HL-60/S4 (cell line): ENCODE results near the gene BDKRB2.
"Not testable (repeated sequence)": the region's sequence is repeated elsewhere in the genome, so short reads cannot be mapped to it uniquely, and the experiment has no call there.

Source experiments
- in situ Hi-C: fragments of 300-500 bp; cut with MboI; formaldehyde crosslinking; loops from 2 replicates; pipeline ENCODE4 v1.14.3; 2022; ENCODE audit warnings: low sequenced_read_pairs

BDKRB2 gene

DNA sequence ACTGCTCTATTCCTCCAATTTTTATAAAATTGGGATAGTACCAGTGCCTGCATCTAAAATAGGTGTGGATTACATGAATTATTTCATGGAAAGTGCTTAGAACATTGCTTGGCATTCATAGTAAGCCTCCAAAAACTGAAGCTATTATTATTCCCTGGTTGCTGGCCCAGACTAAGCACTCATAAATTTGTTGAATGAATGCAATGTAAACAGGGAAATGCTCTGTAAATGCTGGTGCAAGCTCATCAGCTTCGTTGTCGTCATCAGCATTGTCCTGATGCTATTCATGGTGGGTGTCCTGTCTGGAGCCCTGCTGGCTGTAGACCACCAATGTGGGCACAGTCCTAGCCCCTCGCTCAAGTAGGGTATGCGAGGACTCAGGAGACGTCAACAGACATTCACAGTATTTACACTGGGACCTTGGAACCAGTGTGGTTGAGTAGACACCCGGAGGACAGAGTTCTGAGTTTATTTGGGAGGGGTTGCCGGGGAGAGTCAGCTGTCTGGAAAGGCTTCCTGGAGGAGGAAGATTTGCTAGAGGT lies 16.5 kb downstream of the BDKRB2 start:
- in situ Hi-C loops: no loop called here

- in situ Hi-C loops: no loop called here
Measured at GRCh38 chr14:96221841-96222240, 17.2 kb downstream of the BDKRB2 start.

DNA sequence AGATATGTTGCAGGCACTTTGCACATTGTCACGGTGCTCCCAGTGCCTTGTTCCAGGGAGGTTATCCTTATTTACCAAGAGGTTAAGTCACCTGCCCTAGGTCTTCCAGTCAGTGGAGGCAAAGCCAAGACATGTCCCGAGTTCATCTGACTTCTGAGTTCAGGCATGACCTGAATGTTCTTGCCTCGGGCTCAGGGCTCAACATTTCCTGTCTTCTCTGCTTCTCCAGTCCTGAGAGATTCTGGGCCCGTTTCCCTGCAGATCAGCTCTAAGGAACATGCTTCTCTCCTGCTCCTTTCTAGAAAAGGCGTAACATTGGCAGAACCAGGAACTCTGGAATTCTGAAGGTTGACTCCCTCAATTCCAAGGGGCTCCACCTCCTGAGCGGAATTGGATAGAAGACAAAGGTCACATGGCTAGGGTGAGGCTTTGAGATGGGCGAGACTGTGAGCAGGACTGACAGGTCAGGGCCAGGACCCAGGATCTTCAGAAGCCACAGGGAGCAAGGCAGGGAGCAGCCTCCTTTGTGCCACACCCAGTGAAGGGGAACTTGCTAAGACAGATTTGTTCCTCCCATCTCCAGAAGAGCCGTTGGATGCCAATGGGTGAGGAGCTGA lies 19.9 kb downstream of the BDKRB2 start:
- in situ Hi-C loops: no loop called here

- in situ Hi-C loops: no loop called here
Measured at GRCh38 chr14:96225213-96225612, 20.6 kb downstream of the BDKRB2 start.

GRCh38 chr14:96225745-96226151 lies 21.1 kb downstream of the BDKRB2 start:
- in situ Hi-C loops: no loop called here

- in situ Hi-C loops: no loop called here
Measured at GRCh38 chr14:96227428-96227827, 22.8 kb downstream of the BDKRB2 start.

- in situ Hi-C loops: no loop called here
Measured at GRCh38 chr14:96229315-96229714, 24.7 kb downstream of the BDKRB2 start.

DNA sequence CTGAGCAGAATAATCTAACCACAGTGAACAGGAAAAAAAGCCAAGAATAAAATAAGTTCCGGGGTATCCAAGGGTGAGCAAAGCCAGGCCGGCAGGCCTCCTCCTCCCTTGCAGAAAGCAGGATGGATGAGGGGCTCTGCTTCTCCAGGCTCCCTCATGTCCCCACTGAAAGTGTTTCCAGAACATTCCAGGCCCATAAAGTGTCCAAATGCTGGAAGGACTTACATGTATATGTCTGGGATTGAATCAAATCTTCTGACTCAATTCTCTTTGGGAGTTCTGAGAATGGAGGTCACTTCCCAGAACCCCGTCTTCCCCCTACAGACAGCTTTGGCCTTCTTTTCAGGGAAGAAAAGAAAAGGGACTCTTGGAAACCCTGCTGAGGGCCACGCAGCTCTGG lies 26.4 kb downstream of the BDKRB2 start:
- in situ Hi-C loops: no loop called here

DNA sequence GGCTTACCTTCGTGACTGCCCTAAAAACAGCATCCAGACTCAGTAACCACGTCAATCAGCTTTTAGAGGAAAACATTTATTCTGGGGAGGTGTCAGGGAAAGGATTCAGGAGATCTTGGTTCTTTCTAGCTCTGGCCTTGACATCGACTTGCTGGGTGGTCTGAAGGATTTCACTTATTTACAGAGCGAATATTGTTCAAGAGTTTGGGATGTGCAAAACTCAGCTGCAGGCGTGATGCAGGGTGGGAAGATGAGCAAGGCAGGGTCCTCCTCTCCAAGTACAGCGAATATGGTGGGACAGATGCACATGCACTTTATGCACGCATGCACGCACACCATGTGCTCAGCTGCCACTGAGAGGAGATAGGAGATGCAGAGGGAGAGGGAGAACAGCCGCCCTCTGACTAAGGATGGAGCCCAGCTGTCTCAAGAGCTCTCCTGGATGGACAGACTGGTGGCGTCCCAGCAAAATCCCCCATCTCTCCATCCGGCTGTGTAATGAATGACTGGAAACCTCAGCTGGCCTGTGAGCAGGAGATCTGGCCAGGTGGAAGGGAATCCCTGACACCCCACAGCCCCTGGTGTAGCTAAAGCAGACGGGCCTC lies 27.0 kb downstream of the BDKRB2 start:
- in situ Hi-C loops: no loop called here

DNA sequence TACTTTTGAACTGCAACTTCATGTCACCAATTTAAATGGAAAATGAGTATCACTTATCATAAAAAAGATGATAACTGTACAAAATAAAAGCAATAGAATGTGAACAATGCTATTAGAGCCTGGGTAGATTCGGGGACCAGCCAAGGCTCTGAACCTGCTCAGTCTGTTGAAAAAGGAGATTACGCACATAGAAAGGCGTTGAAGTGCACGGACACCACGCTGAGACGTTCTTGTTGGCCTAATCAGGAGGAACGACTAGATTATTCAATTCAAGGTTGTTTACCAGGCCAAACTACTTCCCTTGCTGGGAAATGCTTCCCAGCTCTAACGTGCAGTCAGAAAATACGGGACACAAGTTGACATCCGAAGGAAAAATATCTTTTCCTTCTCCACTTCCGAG lies 27.9 kb downstream of the BDKRB2 start:
- in situ Hi-C loops: no loop called here

DNA sequence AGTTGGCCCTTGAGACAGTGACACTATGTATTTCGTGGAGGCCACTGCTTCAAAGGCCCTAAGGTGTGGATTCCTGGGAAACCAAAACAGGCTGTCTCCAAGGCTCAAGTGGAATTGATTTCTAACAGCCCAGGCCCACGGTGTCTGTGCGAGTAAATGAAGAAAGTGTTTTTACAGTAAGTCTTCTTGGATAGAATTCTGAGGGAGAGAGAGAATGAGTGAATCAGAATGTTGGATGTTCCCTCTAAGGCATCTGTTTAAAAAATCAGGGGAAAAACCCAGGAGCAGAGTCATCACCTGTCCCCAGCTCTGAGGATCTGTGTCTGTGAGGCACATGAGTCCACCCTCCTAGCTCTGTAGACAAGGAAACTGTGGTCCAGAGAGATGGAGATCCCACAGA lies 29.0 kb downstream of the BDKRB2 start:
- in situ Hi-C loops: no loop called here

GRCh38 chr14:96235426-96235825 lies 30.8 kb downstream of the BDKRB2 start:
- in situ Hi-C loops: no loop called here

DNA sequence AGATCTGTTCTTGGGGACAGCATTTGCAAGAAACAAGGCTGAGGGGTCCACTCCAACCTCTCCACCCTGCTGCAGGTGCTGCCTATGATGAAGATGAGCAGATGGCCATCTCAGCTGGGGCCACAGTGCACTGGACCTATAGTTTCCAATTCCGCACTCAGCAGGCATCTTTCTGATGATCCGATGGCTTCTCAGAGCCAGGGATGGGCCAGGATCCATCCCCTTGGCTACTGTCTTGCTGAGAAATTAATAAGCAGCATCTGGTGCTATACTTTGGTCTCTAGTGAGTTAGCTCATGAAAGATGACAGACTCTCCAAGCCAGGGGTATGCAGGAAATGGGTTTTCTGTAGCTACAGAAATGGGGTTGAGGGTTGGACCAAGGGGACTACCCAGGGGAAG lies 33.0 kb downstream of the BDKRB2 start:
- in situ Hi-C loops: no loop called here

DNA sequence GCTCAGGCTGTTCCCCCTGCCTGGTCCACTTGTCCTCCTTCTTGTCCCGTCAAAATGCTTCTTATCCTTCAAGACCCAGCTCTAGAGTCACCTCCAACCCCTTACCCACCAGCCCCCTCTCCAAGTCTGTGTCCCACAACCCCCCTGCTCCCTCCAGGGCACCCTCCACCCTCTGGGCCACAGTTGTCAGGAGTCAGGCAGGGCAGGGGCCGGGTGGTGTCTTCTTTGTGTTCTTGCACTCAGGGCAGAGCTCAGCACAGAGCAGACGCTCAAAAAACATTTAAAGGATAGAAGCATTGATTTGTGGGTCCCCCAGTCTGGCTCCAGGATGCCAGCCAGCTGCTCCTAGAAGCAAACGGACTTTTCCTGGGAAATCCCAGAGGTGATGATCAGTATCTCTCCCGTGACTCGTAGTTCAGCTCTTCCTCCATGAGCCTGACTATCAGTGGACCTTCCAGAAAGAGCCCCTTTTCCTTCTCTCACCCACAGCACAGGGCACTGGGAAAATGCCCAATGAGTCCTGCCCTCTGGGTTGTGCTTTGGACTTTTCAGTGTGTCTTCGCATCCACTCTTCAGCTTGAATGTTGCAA lies 34.1 kb downstream of the BDKRB2 start:
- in situ Hi-C loops: no loop called here

DNA sequence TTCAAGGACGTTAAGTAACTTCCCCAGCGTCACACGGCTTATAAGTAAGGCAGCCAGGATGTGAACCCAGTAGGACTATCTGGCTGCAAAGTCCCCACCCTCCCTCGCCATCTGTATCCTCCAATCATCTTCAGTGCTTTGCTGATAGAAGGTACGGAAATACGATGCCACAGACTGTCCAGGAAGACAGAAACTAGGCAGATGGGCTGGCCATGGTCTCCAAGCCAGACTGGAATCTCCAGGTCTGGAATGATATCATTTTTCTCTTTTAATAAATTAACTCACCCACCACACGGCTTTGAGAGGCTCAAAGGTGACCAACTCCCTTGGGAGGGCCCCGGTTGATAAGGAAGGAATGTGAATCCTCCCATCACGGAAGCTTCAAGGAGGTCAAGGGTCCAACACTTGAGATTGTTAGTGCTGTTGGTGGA lies 35.1 kb downstream of the BDKRB2 start:
- in situ Hi-C loops: no loop called here

DNA sequence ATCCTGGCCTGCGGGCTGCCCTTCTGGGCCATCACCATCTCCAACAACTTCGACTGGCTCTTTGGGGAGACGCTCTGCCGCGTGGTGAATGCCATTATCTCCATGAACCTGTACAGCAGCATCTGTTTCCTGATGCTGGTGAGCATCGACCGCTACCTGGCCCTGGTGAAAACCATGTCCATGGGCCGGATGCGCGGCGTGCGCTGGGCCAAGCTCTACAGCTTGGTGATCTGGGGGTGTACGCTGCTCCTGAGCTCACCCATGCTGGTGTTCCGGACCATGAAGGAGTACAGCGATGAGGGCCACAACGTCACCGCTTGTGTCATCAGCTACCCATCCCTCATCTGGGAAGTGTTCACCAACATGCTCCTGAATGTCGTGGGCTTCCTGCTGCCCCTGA lies 36.0 kb downstream of the BDKRB2 start:
- in situ Hi-C loops: no loop called here

DNA sequence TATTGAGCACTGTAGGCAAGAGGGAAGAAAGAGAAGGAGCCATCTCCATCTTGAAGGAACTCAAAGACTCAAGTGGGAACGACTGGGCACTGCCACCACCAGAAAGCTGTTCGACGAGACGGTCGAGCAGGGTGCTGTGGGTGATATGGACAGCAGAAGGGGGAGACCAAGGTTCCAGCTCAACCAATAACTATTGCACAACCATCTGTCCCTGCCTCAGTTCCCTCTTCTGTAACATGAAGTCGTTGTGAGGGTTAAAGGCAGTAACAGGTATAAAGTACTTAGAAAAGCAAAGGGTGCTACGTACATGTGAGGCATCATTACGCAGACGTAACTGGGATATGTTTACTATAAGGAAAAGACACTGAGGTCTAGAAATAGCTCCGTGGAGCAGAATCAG lies 37.5 kb downstream of the BDKRB2 start:
- in situ Hi-C loops: no loop called here

GRCh38 chr14:96243785-96244184 lies 39.1 kb downstream of the BDKRB2 start:
- in situ Hi-C loops: no loop called here

DNA sequence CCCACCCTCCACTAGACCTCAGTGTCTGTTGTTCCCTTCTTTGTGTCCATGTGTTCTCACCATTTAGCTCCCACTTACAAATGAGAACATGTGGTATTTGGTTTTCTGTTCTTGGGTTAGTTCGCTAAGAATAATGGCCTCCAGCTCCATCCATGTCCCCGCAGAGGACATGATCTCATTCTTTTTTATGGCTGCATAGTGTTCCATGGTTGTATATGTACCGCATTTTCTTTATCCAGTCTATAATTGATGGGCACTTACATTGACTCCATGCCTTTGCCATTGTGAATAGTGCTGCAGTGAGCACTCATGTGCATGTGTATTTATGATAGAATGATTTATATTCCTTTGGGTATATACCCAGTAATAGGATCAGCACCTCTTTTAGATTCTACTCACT lies 40.4 kb downstream of the BDKRB2 start:
- in situ Hi-C loops: not testable (repeated sequence)

GRCh38 chr14:96245710-96246538 lies 41.3 kb downstream of the BDKRB2 start:
- in situ Hi-C loops: no loop called here

DNA sequence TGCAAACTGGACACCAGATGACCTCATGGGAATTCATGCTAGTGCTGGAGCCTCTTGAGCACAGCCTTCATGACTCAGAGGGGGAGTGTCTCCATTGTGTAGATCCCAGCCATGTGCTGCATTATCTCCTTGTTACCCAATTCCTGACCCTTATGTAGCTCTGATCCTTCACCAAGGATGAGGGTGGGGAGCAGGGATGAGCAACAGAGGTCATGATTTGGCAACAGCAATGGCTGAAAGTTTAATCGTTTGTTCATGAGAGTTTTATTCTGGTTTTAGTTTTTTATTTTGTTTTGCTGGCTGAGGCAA lies 41.9 kb downstream of the BDKRB2 start:
- in situ Hi-C loops: no loop called here

GRCh38 chr14:96247031-96247430 lies 42.4 kb downstream of the BDKRB2 start:
- in situ Hi-C loops: no loop called here
